Stimulated activated CD8-positive, alpha-beta memory T cell treated with anti-CD3 and anti-CD28 coated beads, Interleukin-15, amount 100 ng/mL, for 4 hours (primary cell): ENCODE measurements around the gene DGKG.

Source experiments
- DNase-seq, 2 donors: peaks; one replicate each; pipeline ENCODE4 v3.0.0-alpha.2; 2020; ENCODE audit warnings: low read depth in 2 of 2

Gene DGKG

DNA sequence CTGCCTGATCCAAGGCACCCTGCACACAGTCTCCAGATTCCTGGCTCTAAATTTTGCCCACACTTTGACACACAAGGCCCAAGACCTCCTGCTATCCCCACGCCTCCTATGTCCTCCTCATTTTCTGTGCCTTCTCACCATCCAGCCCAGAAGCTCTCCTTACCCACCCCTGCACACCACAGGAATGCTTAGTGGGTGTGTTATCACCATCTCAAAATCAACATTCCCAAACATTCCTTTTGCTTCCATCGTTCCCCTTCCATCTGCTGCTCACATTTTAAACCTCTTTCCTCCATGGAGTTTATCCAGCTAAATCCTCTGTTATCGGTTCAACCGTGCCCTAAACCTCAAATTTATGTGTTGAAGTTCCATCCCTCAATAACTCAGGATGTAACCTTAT, 43.9 kb downstream of the DGKG start:
- DNase-seq = no peak

DNA sequence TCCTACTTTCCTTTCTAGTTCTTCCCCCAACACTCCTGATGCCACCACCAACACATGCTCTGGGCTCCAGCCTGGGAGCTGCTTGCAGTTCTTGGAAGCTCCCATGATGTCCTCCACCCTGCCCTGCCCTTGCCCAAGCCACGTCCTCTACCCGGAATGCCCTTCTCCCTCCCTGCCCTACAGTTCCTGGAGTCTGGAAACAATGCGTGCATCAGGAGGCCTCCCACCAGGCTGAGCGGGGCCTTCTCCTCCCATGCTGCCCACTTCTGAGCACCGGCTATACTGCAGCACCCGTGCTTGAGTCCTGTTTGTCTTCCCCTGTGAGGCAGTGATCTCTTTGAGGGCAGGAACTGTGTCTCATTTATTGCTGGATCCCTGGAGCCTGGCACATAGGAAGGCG, 44.6 kb downstream of the DGKG start:
- no peak for DNase-seq

DNA sequence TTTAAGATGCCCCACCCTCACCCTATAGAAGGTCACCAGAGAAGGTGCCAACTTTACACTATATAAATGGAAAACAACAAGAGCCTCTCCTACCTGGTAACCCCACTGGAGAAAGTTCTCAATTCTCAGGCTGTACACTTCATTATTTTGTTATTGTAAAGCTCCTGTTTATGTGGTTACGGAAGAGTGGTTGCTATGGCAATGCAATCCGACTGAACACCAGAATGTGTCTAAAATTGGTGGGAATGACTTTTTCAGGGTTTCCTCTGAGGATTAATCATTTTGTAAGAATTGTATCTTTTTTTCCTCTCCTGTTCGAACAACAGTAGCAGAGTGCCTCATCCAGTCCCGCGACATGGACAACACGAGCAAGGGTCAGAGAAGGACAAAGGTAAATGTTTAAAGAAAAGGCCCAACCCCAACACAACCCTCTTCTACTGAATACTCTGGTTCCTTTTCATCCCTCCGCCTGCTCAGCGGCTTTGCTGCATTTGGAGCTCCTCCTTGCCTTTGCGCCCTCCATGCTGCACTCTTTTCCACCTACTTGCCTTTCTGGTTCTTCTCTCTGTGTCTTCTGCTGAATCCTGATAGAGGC, 45.3 kb downstream of the DGKG start:
- DNase-seq = no peak

DNA sequence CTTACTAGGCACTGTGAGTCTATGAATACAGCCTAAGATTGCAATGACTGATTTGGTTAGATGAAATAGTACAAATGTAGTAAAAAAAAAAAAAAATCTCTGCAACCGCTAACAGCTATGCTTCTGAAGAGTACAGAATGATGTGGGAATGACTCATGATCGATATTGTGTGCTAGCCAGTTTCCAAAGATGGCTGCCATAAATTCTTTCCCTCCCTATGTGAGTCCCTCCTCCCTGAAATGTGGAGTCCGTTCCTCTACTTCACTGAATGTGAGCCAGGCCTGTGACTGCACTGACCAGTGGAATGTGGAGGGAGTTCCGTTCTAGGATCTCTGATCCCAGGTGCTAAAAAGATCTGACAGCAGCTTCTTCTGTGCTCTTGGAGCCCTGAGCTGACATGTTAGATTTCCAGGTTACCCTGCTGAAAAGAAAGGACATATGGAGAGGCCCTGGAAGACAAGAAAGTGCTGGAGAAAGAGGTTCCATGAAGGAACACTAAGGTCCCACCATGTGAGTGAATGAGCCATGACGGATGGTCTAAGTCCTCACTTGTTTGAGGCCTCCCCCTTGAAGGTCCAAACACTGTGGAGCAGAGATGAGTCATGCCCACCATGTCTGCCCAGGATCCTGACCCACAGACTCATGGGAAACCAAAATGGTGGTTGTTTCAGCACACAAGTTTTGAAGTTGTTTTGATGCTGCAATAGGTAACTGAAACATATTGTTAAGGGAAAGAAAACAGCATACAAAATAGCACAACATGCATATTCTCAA, 46.3 kb downstream of the DGKG start:
- DNase-seq = no peak

DNA sequence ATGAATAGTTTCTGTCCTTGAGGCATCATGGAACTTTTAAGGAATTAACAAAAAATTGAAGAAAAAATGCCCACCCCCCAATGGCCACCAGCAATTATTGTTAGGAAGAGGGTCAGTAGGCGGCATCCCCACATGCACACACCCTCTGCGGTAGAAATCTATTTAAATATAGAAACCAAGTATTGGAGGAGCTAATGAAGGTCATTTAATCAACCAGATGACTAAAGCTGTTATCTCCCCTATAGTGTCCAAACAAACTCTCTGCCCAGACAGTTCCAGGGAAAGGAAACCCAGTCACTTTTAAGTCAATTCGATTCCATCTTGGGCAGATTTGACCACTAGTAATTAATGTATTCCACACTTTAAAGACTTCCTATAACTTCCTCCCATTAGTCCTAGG, 47.1 kb downstream of the DGKG start:
- DNase-seq = no peak

DNA sequence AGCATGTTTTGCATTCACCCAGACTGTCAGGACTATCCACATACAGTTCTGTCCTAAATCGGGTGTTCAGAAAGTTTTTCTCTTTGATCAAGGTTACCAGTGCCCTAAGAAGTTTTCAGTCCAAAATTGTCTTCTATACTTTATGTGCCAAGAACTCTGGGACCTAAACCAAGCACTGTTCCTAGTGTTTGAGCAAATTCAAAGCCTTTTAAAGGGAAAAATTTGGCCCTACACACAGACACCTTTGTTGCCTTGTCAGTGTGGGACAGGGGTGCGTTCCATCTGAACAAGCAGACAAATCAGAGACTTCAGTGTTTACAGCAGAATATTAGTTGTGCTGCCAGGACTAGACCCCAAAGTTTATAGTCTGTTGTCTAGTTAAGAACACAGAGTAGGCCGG, 50.6 kb downstream of the DGKG start:
- DNase-seq = no peak

DNA sequence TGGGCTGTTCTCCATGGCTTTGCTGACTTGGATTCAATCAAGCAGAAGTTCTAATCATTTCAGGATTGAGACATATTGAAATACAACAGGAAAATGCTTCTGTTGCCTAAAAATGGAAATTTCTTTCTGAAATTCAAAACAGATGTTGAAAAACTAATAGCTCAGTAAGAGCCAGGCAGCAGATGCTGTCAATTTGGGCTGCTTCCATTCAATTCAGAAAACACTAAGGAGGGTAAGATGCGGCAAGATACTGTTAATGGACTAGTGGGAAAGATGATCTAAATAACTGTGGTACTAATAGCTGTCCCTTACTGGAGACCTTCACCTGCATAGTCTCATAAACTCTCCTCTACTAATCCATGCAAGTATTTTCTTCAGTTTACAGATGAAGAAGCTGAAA, 53.5 kb downstream of the DGKG start:
- DNase-seq = no peak

DNA sequence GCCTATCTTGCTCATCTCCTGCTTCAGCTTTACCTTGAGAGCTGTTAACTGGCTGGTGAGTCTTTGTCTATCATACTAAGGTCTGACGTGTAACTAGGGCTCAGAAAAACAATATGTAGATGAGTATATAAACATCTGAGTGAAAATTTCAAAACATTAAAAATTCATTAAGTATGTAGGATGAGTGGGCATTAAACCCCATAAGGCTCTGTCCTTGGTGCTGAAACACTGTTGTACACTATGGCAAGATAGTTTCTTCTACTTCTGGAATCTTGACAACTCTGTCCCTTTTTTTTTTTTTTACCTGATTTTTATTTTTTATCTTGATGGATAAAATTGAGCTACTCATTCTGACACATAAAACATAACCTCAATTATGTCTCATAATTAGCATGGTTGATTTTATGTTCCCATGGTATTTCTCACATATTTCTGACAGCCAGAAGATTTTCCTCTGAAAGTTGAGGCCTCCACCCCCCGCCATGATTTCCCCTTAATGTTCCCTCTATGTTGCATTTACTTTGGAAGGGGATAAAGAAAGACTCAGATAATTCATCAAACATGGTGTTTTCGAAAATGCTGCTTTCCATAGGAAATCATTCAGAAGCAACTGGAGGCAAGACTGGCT, 54.3 kb downstream of the DGKG start:
- DNase-seq = no peak

DNA sequence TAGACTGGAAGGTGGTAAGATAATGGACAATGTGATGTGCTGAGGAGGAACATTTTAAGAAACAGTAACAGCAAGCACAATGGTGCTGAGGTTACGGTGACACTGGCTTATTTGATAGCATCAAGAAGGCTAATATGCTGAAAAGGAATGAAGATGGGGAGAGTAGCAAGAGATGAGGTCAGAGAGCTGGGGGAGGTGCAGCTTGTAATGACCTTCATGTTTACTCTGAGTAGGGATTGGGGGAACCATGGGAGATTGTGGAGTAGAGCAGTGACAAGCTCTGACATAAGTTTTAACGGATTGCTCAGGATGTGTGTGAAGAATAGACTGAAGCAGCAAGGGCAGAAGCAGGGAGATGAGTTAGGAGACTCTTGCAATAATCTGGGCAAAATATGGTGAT, 56.7 kb downstream of the DGKG start:
- DNase-seq = no peak

DNA sequence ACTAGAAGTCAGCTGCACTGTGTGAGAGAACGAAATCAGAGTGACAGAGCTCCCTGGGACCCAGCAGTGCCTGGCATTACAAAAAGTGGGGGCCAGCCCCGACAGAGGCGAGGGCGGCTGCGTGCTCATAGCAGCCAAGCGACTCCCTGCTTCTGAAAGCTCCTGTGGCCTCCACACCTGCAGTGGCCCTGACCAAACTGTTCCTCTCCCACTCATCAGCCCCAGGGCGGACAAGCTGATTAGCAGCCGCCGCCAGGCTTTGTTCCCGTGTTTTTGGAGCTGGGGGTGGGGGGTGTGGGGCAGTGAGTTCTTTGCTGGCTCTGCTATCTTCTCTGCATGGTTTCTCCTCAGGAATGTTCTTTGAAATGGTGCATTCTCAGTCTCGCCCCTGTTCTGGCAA, 58.1 kb downstream of the DGKG start:
- no peak for DNase-seq

DNA sequence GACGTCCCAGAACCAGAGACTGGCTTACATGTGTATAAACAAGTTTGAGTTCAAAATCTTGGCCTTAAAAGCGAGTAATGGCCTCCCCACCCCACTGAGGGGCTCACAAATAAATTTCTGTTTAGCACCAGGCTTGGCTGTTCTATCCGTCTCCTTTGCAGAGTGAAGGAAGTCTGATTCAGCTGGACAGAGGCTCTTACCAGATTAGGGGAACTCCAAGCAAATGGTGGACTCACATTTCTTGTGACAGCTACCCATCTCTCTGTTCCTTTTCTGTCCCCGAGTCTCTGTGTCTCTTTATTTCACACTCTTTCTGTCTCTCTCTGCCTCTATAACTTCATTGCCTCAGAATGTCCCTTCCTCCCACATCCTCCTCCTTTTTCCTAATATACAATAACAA, 62.7 kb downstream of the DGKG start:
- no peak for DNase-seq

DNA sequence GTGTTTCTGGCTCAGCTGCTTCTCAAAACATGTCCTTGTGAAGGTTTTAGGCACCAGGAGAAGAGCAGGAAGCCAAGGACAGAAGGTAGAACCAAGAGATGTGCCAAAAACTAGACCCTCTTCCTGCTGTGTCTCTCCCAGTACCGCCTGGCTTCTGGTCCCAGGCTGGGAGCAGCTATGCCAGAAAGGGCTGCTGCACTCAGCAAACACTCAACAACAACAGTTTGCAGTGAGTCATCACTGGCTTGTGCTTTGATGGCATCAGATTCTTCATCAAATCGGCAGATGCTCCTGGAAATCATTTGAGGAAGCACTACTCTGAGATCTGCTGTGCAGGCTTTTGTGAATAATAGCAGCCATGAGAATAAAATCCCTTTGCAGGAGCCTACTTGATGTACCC, 63.2 kb downstream of the DGKG start:
- DNase-seq = no peak

DNA sequence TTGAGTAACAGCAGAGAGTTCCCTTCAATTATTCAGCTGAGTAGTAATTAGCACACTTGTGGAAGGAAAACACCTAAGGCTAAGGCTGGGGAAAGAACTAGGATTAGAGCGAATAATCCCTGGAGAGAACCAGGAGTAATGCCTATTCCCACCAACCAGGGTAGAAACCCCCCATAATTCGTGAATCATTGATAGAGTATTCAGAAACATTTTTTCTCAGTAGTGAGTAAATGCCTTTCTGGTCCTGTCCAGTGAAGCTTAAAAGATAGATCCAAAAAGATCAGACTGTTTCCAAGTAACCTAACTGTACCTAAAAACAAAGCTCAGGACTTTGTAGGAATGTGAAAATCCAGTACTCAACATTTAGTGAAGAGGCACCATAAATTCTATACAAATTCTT, 71.2 kb downstream of the DGKG start:
- no peak for DNase-seq

DNA sequence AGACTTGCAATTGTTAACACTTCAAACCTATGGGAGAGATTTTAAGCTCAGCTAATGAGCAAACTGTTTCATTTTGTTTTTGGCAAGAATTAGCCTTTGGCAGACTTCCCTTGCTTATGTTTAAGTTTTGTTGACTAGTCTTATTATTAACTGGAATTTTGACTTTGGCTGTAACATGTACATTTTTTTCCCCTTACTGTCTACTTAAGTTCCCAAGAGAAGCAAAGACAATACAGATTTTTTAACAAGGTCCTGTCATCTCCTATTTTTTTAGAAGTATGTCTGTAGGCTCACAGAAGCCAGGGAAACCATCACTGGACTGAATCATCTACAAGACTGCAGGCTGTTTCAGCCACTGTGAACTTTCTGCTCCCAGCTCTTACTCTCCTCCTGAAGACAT, 74.3 kb downstream of the DGKG start:
- no peak for DNase-seq

DNA sequence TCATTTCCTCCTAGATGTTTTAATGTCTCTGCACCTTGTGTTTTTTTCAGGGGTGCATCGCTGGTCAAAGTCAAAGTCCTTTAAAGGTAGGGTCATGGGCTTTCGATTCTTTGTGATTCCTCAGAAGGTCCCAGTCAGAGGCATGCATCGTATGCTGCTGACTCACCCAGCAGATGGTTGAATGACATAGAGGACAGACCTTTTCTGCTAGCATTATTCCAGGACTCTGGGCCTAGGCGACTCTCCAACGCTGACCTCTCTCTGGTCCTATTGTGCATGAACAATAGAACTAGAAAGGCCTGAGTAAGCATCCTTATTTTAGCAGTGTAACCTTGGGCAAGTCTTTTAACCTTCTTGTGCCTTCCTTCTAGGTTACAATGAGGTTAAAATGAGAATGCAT, 75.9 kb downstream of the DGKG start:
- DNase-seq = no peak

DNA sequence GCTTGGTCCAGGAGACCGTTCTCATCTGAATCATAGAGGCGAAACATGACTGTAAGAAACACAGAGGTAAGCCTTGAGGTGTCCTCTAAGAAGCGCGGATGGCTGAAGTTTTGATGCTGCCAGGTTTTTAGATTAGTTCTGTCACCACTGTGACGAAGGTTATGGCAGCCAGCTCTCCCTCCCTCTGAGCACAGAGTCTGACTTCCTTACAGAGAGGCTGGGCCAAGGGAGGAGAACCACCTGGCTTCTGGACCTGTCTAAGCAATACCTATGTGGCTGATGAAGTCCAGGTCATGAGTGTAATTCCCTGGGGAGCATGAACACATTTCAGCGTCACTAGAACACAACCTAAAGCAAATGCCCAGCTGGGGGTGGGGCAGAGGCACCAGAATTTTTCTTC, 77.4 kb downstream of the DGKG start:
- DNase-seq = no peak

DNA sequence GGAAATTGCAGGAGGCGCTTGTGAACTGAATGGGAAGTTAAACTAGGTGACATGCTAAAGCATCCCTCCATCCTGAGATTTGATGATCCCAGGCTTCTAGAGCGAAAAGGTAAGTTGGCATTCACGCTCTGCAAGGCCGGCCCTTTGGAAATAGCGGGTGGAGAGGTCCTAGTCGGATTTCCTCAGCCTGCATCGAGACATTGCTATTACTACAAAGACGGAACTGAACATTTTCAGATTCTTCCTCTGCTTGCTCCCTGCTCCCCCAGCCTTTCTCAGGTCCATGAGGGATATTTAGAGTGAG, 77.7 kb downstream of the DGKG start:
- no peak for DNase-seq

DNA sequence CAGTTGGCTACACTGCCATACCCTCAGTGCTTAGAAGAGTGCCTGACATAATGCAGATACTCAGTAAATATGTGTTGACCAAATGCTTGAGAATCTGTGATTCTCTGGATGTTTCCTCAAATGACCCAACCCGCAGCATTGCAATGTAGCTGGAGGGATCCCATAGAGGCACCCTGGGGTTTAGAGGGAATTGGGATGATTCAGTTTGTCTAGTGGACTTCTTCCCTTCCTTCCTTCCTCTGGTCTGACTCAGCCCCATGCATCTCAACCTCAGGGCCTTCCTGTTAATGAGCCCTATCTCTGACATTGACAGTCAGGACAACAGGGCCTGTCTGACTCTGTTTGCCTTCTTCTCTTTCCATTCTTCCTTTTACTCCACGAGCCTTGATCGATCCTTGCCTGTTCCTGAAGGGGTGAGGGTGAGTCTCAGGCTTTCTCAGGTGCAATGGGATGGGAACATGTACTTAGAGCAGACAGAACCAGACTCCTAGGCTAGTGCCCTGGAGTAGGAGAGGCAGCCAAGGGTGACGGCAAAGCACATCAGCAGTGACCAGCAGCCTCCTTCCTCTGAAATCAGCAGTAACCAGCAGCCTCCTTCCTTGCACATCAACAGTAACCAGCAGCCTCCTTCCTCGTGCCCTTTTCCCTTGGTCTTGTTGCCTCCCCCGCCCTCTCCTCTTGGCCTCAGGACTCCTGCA, 78.2 kb downstream of the DGKG start:
- no peak for DNase-seq

DNA sequence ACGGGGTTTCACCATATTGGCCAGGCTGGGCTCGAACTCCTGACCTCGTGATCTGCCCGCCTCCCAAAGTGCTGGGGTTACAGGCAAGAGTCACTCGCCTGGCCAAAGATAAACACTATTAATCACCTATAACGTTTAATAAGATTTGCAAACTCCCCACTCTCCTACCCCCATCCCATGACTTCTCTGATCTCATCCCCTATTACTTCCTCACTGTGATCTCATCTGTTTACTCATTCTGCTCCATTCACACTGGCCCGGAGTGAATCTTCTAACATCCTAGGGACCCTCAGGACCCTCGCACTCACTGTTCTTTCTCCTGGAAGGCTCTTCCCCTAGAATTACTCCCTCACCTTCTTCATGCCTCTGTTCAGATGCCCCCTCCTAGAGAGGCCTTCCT, 78.9 kb downstream of the DGKG start:
- no peak for DNase-seq

DNA sequence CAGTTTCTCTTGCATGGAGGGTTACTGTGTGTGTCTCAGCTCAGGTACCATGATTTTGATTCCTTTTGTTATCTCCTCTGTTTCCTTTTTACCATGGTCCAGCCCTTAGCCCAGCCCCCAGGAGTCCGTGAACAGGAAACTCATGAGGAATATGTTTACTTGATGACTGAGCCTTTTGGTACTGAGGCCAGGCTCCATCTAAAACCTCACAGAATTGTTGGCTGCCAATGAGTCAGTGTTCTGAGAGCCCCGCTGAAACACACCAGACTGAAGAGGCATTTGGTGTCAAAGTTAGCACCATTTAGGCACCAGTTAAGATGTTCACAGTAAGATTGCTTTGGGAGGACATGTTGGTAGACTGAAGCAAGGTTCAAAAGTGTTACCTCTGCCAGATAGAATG, 80.9 kb downstream of the DGKG start:
- no peak for DNase-seq

DNA sequence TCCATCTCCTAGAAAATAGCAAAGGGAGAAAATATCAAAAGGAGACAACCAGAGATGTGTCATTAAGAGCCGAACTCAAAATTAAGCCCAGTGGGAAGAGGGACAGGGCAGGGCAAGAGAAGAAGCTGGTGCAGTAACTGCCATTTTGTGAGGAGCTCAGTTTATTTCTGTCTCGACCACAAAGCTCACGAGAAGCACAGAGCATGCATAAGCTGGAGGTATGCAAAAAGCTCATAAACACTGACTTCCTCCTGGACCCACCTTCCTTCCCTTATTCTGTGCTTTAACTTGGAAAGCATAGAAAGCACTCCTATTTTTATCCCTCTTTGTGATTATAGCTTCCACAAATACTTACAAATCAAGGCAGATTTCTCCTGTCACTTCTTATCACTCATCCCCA, 81.3 kb downstream of the DGKG start:
- no peak for DNase-seq

DNA sequence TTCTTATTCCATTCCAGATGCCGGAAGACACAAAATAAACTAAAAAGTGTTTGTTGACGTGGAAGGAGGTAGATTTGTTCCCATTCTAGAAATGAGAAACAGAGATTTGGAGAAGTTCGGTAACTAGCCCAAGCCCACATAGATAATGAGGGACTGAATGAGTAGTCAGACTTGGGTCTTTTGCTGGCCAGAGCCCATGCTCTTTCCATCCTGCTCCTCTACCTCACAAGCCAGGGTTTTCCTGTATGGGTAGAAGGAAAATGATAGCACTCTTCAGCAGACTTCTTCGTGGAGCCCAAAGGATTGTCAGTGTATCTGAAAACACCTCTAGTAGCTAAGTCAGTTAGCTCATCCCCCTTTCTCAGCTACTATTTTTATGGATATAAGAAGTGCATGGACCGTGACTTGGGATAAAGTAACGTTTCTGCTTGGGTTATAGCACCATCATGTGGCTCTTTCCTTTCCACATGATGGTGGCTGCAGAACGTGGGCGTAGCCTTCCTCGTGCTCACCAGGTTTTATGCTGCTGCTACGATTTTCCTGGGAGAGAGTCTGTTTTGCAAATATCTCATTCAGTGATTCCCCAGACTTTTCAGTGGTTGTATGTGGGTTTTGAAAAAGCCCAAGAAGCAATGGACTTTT, 84.6 kb downstream of the DGKG start:
- DNase-seq = no peak

DNA sequence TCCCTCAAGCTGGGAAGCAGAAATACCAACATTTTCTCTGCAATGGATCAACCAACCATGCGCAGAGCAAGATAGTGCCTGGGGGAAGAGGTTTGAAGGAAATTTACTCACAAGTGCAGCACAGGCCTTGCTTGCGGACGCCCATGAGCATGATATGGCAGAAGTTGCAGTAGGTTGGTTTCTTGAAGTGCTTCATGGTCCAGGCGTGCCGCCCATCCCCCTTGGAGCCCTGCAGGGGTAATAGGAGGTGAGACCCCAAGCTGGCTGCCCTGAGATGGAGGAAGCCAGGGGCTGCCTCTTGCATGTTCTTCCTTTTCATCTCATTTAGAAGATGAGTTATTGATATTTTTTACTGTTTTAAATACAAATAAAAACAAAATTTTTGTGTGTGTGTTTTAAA, 86.6 kb downstream of the DGKG start:
- DNase-seq = no peak
